Adrenal gland (tissue), 5 donors: Measurements from ENCODE around the gene RAB26.

Source experiments
- POLR2A ChIP-seq, 2 donors: fragments of 450-650 bp; IDR thresholded peaks; one replicate each; pipeline ENCODE4 v1.6.1; 2017; ENCODE audit warnings: antibody characterized with exemption in 2 of 2, mild to moderate bottlenecking in 2 of 2, moderate library complexity in 1 of 2
- TF ChIP-seq, protein P1 (sequence below), 6 experiments: fragments of 450-650 bp in 4 of 6; fragments of 200-600 bp in 2 of 6; sonication (generic) in 1 of 6; IDR thresholded peaks; 1 replicate in 5 of 6; 2 replicates in 1 of 6; pipeline versions ENCODE4 v1.5.1 to v1.8.0; 2016 to 2021; ENCODE audit warnings: antibody characterized with exemption in 6 of 6, mild to moderate bottlenecking in 2 of 6, moderate library complexity in 1 of 6
- donor health status: DM: no; HTN: no; CAD: no.

DNA sequence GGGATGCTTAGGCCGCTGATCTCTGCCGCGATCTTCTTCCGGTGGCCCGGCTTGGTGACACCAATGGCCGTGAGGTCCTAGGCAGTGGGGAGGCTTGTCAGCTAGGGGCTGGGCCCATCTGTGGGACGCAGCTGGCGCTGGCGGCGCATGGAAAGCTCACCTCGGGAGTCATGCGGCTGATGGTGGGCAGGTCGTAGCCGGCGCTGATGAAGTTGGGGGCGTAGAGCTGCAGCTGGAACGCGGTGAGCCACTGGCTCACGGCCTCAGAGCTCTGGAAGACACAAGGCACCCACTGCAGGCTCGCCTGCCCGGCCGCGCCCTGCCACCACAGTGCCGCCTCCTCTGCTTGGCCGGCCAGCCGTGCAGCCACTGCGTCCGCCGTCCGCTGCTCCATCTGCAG, 35.2 kb downstream of the RAB26 start:
- TF ChIP-seq, protein P1, sequence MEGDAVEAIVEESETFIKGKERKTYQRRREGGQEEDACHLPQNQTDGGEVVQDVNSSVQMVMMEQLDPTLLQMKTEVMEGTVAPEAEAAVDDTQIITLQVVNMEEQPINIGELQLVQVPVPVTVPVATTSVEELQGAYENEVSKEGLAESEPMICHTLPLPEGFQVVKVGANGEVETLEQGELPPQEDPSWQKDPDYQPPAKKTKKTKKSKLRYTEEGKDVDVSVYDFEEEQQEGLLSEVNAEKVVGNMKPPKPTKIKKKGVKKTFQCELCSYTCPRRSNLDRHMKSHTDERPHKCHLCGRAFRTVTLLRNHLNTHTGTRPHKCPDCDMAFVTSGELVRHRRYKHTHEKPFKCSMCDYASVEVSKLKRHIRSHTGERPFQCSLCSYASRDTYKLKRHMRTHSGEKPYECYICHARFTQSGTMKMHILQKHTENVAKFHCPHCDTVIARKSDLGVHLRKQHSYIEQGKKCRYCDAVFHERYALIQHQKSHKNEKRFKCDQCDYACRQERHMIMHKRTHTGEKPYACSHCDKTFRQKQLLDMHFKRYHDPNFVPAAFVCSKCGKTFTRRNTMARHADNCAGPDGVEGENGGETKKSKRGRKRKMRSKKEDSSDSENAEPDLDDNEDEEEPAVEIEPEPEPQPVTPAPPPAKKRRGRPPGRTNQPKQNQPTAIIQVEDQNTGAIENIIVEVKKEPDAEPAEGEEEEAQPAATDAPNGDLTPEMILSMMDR (IDR thresholded peaks at IDR 0.05): no peak
- TF ChIP-seq POLR2A (IDR thresholded peaks at IDR 0.05): no peak
